ENCODE results near the gene NPAS2. TPM values are rescaled to one million over a fixed set of nuclear protein-coding genes. Genes with fewer than 3 reads are reported as not detected.

Gene NPAS2
- total and polyA plus RNA-seq, 2 of the 8 experiments (the other 6 are each of a cell fraction or from before 2014, with no cell fraction given) = 1.8 to 1.9 TPM

GRCh38 chr2:100972452-100972851 is 152.5 kb downstream of the NPAS2 start (continued):
- TF ChIP-seq CHD7 (IDR thresholded peaks at IDR 0.05; ENCODE audit: insufficient replicate concordance, low read length) (no peak), GTF2F1 (IDR thresholded peaks at IDR 0.05; ENCODE audit: borderline replicate concordance, low read depth, low read length) (no peak)

Data from H1 (cell line).